Suppressor macrophage (primary cell): ENCODE measurements around the gene SIPA1L3.

Experiments
- DNase-seq, 4 experiments: peaks; one replicate each; pipeline ENCODE4 v3.0.0-alpha.2; 2020 to 2022

Gene SIPA1L3

GRCh38 chr19:38076337-38076736 is 169.3 kb downstream of the SIPA1L3 start:
- DNase-seq = no peak

GRCh38 chr19:38078302-38078930 is 171.4 kb downstream of the SIPA1L3 start:
- no peak for DNase-seq

GRCh38 chr19:38079926-38080380 is 172.9 kb downstream of the SIPA1L3 start:
- peak; percentile 49 to 75 (median 67) for DNase-seq

GRCh38 chr19:38081547-38082255 is 174.7 kb downstream of the SIPA1L3 start:
- DNase-seq = no peak

GRCh38 chr19:38082256-38083118 is 175.5 kb downstream of the SIPA1L3 start:
- no peak for DNase-seq

GRCh38 chr19:38084196-38084595 is 177.2 kb downstream of the SIPA1L3 start:
- DNase-seq = no peak

GRCh38 chr19:38089440-38089839 is 182.4 kb downstream of the SIPA1L3 start:
- no peak for DNase-seq

- DNase-seq = no peak
These were observed 186.1 kb downstream of the SIPA1L3 start for GRCh38 chr19:38093154-38093553.

GRCh38 chr19:38093587-38093986 is 186.6 kb downstream of the SIPA1L3 start:
- DNase-seq = no peak

- peak; percentile 78 to 86 (median 82) for DNase-seq
These were observed 188.7 kb downstream of the SIPA1L3 start for GRCh38 chr19:38095411-38096308.

GRCh38 chr19:38099966-38100365 is 193.0 kb downstream of the SIPA1L3 start:
- no peak for DNase-seq

GRCh38 chr19:38100589-38100988 is 193.6 kb downstream of the SIPA1L3 start:
- DNase-seq = no peak

GRCh38 chr19:38101723-38102122 is 194.7 kb downstream of the SIPA1L3 start:
- no peak for DNase-seq

GRCh38 chr19:38105574-38105973 is 198.6 kb downstream of the SIPA1L3 start:
- DNase-seq = no peak

GRCh38 chr19:38107129-38107528 is 200.1 kb downstream of the SIPA1L3 start:
- DNase-seq = no peak

- DNase-seq = no peak
These were observed 204.9 kb downstream of the SIPA1L3 start for GRCh38 chr19:38111898-38112297.

- DNase-seq = no peak
These were observed 207.6 kb downstream of the SIPA1L3 start for GRCh38 chr19:38114651-38115050.

GRCh38 chr19:38115271-38115802 is 208.3 kb downstream of the SIPA1L3 start:
- DNase-seq = no peak

- no peak for DNase-seq
These were observed 211.2 kb downstream of the SIPA1L3 start for GRCh38 chr19:38118176-38118575.

GRCh38 chr19:38120471-38121025 is 213.5 kb downstream of the SIPA1L3 start:
- DNase-seq = no peak

GRCh38 chr19:38122402-38123093 is 215.5 kb downstream of the SIPA1L3 start:
- DNase-seq = no peak
